Adipose tissue (tissue), 3 donors: ENCODE data around the gene GREM2. TPM values are rescaled to one million over a fixed set of nuclear protein-coding genes. Genes with fewer than 3 reads are reported as not detected.

Experiments
- H3K27ac ChIP-seq: one replicate; pipeline ENCODE4 v1.5.1; 2013; ENCODE audit warnings: low read depth, low read length
- WGBS, 3 donors: extraction: QIAGEN DNeasy Blood & Tissue Kit; methylation state at CpG; one replicate each; pipeline ENCODE4 v1.1.7; 2013; 5-methylcytosine and 5-hydroxymethylcytosine counted together
- polyA plus RNA-seq, 3 donors: library from polyadenylated mRNA; stranded (reverse); fragments of 200-250 nt; gene quantifications; one replicate each; pipeline ENCODE4 v1.2.3, GENCODE V29; 2013
- donor health status: healthy with polysubstance abuse.
- donor health status: Bipolar disorder and iron deficiency.
- donor health status: healthy.

Gene GREM2
- polyA plus RNA-seq, 3 donors = 0.03 to 1.1 (median 0.58) TPM

DNA sequence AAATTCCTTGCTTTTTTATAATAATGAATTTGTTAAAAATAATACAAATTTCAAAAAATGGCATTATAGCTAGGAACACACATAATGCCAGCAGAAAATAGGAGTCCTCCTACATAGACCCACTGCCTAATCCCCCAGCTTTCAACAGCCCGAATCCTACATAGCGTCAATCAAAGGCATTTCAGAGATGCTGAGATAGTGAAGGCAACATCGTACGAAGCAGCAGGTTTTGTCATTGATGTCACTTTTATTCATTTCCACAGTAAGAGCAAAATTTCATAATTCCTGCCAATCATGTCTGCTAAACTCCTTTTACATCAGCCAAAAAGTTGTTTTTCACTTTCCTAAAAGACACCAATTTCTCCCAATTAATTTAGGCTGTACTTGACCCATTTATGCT is 94.1 kb downstream of the GREM2 start:
- 70 to 89% (median 82%) methylated on average over 4 of the region's 4 CpGs for WGBS, 3 donors
- no peak overlapping the region for H3K27ac ChIP-seq

DNA sequence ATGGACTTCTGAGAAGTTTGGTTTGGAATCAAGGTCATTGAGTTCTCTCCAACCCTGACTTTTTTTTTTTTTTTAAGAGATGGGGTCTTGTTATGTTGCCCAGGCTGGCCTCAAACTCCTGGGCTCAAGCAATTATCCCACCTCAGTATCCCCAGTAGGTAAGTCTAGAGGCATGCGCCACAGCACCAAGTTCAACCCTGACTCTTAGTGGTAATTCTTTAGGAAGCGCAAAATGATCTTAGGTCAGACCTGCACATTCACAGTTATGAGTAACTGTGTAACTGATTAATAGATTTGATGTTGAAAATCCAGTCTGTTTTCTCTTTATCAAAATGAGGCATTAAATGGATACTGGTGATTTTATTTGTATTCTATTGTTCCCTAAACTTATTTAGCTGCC is 95.9 kb downstream of the GREM2 start:
- no peak overlapping the region for H3K27ac ChIP-seq
- 90 to 93% (median 92%) methylated on average over 2 of the region's 2 CpGs for WGBS, 3 donors

DNA sequence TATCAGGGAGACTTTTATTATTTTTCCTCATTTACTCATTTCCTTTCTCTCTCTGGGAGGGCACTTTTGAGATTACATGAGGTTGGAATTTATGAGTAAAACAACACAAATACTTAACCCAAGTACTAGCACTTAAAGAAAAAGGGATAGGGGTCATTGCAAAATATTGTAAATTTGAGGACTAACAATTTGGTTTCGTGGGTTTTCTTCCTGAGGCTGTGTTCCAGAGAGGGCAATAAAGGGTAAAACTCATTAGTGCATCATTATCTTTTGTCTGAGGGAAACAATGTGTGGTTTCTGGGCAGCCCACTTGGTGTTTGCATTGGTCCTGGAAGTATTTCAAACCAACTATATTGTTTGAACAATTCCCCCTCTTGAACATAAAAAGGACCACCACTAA is 96.5 kb downstream of the GREM2 start:
- WGBS, 3 donors = 29 to 56% (median 55%) methylated on average over 1 of the region's 1 CpG
- H3K27ac ChIP-seq = no peak overlapping the region

DNA sequence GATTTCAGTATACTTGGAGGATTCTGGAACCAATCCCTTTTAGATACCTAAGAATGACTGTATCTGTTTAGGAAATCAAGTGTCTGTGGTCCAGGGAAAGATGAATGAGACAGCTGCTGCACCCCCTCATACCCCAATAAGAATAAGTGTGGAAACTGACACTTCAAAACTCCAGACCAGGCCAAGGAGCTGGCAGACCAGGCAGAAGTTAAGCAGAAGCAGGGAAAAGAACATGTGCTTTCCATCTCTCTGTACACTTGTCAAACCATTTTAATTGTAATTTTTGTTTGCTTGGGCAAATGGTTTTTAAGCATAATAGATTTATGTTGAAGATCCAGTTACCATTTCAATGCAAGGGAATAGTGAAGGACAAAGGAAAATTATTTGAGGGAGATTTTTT is 100.2 kb downstream of the GREM2 start:
- no peak overlapping the region for H3K27ac ChIP-seq

DNA sequence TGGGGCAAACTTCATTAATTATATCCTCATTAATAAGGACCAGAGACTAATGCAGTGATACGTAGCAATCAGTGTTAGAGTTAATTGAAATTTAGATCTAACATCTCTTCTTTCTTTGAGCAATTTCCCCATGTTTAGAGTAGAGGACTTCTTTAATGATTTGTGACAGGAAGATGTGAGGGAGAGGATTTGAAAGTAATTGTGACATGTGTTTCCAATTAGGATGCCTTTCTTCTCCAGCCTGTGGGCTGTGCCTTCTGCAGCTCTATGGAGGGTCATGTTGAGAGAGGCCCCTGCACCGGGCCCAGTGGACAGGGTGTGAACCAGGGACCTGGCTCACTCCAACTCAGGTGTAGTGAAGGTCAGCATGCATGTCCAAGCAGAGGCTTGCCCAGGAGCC is 103.0 kb downstream of the GREM2 start:
- no peak overlapping the region for H3K27ac ChIP-seq
- WGBS, 3 donors = 54 to 70% (median 64%) methylated on average over 2 of the region's 2 CpGs

DNA sequence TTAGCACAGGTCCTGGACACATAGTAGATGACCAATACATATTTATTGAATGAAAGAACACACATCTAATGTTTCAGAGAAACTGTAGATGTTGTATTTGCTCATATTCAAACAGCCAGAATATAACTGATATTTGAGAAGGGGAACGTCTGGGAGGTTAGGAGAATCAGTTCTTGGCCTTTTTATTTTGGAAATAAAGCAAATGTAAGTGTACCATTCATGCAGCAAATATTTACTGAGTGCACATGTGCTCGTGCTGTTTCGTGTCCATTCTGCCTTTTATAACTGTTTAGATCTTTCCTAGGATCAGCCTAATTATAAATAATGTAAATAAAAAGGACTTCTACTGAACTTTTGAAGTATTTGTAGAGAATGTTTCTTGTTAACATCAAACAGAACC is 103.8 kb downstream of the GREM2 start:
- 29 to 58% (median 53%) methylated on average over 3 of the region's 3 CpGs for WGBS, 3 donors
- H3K27ac ChIP-seq = no peak overlapping the region

DNA sequence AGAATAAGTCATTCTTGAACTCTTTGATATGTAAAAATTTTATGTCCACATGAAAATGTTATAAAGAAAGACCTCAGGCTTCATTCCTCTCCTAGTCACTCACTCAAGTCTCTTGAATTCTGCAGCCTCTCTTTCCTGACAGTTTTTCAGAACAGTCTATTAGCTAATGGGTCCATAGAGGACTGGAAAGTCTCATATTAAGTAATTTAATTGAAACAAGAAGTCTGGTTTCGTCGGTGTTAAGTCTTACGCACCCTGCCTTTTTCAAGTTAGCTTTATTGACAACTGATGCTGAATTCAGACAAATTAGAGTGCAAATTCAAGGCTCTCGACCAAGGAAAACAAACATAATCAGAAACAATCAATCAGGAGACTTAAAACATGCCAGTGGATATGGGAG is 105.8 kb downstream of the GREM2 start:
- no peak overlapping the region for H3K27ac ChIP-seq
- 33 to 81% (median 75%) methylated on average over 4 of the region's 4 CpGs for WGBS, 3 donors

DNA sequence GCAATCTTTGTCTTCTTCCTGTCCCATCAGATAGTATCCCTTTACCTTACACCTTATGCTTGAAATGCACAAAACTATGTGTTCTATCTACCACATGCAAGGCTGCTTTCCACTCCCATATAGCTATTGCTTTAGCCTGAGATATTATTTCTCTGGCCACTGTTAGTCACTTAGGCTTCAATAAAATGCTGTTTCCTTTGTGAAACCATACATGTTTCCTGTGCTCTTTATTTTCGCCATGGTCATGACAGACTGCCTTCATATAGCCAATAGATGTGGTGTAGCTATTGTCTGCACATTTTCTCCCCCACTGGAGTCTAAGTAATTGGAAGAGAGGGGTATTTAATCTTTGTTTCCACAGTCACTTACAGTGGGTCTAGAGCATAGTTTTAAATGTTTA is 108.4 kb downstream of the GREM2 start:
- H3K27ac ChIP-seq = no peak overlapping the region
- 20 to 27% (median 23%) methylated on average over 1 of the region's 1 CpG for WGBS, 3 donors

DNA sequence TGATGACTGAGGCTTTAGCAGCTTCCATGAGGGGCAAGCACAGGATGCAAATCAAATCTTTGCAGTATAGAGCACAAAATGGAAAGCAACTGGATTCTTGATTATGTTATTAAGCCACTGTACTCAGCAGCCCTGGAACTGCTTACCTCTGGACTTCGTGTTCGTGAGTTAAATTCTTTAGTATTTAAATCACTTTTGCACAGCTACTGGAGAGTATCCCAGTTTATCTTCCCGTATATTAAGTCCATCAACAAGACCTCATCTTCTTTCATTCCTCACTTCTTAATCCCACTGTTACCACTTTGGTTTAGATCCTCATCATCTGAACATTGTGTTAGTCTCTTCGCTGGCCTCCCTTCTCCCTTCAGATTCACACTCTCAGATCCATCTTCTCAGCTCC is 108.9 kb downstream of the GREM2 start:
- H3K27ac ChIP-seq = no peak overlapping the region
- WGBS, 3 donors = 69 to 76% (median 75%) methylated on average over 4 of the region's 4 CpGs

DNA sequence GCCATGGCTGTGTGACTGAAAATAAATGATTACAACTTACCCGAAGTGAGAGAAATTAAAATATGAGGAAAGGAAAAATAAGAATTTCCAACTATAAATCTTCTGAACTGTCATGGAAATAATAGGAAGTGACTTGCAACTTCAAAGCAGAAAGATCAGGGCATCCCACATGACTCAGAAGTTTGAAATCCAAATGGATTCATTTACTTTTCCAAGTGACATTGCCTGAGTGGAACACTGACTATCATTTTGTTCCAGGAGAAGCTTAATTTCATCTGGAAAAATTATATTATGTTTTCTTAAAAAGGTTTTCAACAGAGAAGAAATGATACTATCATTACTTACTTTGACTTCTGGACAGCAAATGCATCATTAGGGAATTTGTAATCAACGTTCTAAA is 110.8 kb downstream of the GREM2 start:
- H3K27ac ChIP-seq = no peak overlapping the region
- 46 to 51% (median 48%) methylated on average over 2 of the region's 2 CpGs for WGBS, 3 donors

DNA sequence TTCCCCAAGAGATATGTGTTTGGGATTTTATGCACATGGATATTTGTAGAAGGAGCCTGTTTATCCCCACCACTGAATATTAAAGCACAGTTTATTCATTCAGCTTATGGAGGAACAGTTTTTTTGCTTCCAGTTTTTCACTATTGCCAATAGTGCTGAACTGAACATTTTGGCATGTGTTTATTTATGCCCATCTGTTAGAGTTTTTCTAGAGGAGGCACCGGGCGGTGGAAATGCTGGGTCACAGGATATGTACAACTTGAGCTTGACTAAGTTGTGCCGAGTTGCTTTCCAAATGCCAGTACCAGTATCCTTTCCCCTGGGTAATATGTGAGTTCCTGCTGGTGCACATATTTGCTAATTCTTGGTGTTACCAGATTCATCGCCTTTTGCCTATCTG is 111.3 kb downstream of the GREM2 start:
- H3K27ac ChIP-seq = no peak overlapping the region
- WGBS, 3 donors = 82 to 88% (median 87%) methylated on average over 4 of the region's 4 CpGs

DNA sequence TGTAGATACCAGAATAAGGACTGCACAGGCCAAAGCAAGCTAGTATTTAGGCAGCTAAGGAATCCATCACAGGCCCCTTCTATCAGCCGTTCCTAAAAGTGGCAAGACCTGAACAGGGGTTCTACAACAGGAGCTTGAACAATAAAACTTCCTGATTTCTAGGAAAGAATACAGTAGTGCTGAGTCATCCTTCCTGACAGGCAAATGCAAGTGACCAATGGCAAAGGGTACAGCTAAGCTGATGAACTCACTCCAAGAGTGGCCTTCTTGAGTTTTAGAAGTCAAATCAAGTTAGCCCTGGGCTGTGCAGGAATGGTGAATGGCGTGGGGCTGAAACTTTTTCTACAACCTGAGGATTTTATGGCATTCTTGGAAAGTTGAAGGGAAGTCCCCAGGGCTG is 112.9 kb downstream of the GREM2 start:
- H3K27ac ChIP-seq = no peak overlapping the region
- WGBS, 3 donors = 47 to 70% (median 55%) methylated on average over 2 of the region's 2 CpGs

DNA sequence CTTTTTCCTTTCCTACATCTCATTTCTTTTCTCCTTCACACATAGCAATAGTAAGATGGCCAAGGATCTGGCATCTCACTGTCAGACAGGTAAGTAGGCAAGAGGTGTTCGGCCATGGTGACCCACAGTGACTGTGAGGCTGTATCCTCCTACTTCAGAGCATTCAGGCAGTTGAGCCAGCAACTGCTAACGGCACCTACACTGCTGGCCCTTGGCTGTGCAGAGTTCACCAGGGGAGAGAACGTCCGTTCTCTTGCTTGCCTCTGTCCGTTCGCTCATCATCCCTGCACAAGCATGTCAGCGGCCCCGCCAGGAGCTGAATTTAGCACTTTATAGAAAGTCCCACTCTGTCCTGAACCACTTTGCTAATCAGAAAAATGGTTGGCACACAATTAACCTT is 113.6 kb downstream of the GREM2 start:
- no peak overlapping the region for H3K27ac ChIP-seq
- WGBS, 3 donors = 84 to 95% (median 90%) methylated on average over 8 of the region's 8 CpGs

DNA sequence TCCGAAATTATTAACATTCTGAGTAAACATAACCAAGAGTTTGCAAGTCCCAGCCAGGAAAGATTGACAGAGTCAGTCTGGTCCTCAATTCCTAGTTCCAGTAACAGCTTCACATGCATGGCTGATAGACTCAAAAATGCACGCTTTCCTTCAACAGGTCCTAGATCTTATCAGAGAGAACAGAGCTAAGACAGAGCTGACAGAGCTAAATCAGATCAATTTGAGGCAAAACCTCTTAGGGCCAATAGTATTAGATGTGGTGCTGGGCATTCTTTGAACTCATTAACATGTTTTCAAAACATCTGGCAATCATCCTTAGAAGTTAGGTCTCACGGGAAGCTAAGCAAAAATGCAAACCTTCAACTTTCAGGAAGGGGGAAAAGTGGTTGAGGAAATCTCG is 114.0 kb downstream of the GREM2 start:
- WGBS, 3 donors = 51 to 77% (median 77%) methylated on average over 4 of the region's 4 CpGs
- no peak overlapping the region for H3K27ac ChIP-seq

DNA sequence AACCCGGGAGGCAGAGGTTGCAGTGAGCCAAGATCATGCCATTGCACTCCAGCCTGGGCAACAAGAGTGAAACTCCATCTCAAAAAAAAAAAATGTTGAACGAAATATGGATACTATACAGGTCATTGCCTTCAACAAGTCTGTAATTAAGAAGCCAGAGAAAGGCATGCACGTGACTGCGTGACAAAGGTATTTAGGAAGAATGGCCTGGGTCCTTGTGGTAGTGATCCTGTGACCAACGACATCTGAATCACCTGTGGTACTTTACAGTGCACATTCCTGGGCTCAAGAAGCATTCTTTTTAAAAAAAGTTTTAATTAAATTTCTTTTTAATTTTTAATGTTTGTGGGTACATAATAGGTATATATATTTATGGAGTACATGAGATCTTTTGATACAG is 115.0 kb downstream of the GREM2 start:
- WGBS, 3 donors = 75 to 90% (median 87%) methylated on average over 5 of the region's 5 CpGs
- H3K27ac ChIP-seq = no peak overlapping the region

DNA sequence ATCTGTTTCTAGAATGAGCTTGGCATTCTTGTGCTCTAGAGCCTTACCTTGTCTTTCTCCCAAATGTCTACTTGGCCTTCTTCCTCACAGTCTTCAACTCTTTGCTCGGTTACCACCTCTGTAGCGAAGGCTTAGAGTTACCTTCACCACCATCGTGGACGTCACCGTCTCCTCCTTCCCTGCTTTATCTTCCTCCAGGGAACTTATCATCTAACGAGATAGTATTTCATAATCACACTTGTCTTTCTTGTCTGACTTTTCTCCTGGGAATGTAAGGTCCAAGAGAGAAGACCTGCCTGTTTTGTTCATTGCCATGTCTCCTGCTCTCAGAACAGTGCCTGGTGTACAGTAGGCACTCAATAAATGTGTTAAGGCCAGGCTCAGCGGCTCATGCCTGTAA is 115.6 kb downstream of the GREM2 start:
- 75 to 89% (median 87%) methylated on average over 7 of the region's 7 CpGs for WGBS, 3 donors
- no peak overlapping the region for H3K27ac ChIP-seq

DNA sequence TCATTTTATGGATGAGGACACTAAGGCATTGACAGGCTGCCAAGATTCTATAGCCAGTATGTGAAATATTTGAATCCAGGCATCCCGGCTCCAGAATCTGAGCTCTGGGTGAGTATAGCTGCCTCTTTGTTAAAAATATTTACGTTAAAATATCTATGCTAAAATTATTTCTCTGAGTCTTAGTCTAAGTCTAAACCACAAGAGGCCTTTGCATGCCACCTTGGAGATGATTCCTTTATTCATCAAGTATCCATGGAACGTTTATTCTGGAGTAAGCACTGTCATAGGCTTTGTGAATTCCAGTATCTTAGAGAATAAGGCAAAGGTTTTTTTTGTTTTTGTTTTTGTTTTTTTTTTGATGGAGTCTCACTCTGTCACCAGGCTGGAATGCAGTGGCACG is 116.4 kb downstream of the GREM2 start:
- 64 to 81% (median 70%) methylated on average over 4 of the region's 4 CpGs for WGBS, 3 donors
- no peak overlapping the region for H3K27ac ChIP-seq

DNA sequence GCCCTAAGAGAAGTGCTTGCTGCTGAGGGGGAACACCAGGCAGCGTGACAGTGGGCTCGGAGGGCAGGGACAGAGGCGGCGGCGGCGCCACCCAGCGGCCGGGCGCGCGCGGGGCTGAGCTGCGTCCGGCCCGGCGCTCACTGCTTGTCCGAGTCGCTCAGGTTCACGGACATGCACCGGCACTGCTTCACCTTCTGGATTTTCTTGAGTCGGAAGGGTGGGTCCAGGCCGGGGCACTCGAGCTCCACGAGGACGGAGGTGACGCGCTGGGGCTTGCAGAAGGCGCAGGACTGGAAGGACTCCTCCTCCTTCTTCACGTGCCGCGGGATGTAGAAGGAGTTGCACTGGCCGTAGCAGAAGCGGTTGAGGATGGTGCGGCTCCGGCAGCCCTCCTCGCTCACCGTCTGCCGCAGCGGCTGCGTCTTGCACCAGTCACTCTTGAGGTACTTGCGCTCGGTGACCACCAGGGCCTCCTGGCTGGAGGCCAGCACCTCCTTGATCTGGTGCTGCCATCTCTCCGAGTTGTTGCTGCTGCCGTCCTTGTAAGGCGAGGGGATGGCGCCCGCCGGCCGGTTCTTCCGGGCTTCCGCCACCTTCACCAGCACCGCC is 119.0 kb downstream of the GREM2 start:
- 39 to 52% (median 42%) methylated on average over 52 of the region's 52 CpGs for WGBS, 3 donors

DNA sequence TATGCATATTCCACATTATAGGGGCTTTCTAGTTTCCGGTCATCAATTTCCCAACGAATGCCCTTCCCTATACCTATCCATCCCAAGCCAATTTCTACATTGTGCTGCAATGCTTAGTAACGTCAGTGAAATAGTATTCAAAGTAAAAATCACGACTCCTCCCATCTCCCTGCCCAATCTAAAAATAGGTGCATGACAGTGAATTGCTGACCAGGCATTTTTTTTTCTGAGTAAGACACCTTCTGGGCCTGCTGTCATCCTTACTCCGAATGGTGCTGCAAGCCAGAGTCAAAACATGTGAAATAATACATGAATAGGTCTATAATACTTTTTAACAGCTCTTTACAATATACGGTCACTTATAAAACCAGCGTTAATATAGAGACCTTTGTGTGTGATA is 120.2 kb downstream of the GREM2 start:
- 76 to 83% (median 78%) methylated on average over 7 of the region's 7 CpGs for WGBS, 3 donors

More for the DNA sequence above, 119.0 kb downstream of the GREM2 start:
- no peak overlapping the region for H3K27ac ChIP-seq

DNA sequence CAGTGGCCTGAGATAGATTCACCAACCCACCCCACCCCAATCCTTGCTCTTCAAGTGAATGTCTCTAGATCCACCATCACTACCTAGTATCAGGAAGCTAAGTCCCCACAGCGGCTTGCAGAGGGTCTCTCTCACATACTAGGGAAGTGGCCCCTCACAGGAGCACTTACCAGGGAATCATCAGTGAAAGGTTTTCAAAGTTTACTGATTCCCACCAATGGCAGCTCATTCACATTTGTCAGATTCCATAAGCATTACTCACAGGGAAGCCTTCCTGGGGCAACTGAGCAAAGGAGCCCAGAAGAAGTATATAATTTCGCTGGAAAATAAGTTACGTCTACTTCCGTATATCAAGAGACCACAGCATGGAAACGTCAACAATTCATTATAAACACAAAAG is 120.8 kb downstream of the GREM2 start:
- H3K27ac ChIP-seq = no peak overlapping the region
- 62 to 76% (median 71%) methylated on average over 5 of the region's 5 CpGs for WGBS, 3 donors

More for the DNA sequence above, 120.2 kb downstream of the GREM2 start:
- H3K27ac ChIP-seq = no peak overlapping the region

DNA sequence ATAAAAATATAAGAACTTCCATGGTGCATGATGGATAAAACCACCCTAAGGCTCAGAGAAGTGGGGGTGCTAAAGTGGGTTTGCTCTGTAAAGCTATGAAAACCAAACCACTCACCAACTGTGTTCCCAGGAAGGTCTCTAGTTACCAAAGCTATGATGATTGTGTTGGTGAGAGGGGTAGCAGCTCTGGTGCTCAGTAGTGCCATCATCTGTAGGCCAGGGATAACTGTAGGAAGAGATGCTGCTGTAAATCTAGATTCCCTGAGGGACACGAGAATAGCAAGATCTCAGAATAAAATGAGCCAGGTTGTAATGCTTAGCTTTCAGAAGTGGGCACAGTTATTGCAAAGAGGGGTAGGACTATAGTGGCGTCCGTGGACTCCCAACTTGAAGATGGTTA is 124.5 kb downstream of the GREM2 start:
- WGBS, 3 donors = 71 to 85% (median 78%) methylated on average over 3 of the region's 3 CpGs
- H3K27ac ChIP-seq = no peak overlapping the region
